BE2C (cell line): ENCODE measurements around the gene AQP9.

Experiments
- DNase-seq: peaks from one replicate; pipeline ENCODE4 v3.0.0-alpha.2; 2020
- H3K27me3 ChIP-seq: fragments of 250-450 bp; sonication (Bioruptor Pico); 2 replicates; pipeline ENCODE4 v1.5.1; 2020; ENCODE audit warnings: mild to moderate bottlenecking
- H3K36me3 ChIP-seq: fragments of 250-450 bp; sonication (Bioruptor Pico); 2 replicates; pipeline ENCODE4 v1.5.1; 2020; ENCODE audit warnings: mild to moderate bottlenecking
- H3K4me1 ChIP-seq: fragments of 250-450 bp; sonication (Bioruptor Pico); 2 replicates; pipeline ENCODE4 v1.5.1; 2020
- H3K4me3 ChIP-seq: 2 replicates; pipeline ENCODE4 v1.5.1; 2011; ENCODE audit warnings: low read depth, low read length
- H3K9me3 ChIP-seq: fragments of 250-450 bp; sonication (Bioruptor Pico); 2 replicates; pipeline ENCODE4 v1.5.1; 2020
- TF ChIP-seq, protein P1 (sequence below): IDR thresholded peaks from 2 replicates; pipeline ENCODE4 v1.5.1; 2012; ENCODE audit warnings: mild to moderate bottlenecking, low read depth, low read length

The AQP9 gene

DNA sequence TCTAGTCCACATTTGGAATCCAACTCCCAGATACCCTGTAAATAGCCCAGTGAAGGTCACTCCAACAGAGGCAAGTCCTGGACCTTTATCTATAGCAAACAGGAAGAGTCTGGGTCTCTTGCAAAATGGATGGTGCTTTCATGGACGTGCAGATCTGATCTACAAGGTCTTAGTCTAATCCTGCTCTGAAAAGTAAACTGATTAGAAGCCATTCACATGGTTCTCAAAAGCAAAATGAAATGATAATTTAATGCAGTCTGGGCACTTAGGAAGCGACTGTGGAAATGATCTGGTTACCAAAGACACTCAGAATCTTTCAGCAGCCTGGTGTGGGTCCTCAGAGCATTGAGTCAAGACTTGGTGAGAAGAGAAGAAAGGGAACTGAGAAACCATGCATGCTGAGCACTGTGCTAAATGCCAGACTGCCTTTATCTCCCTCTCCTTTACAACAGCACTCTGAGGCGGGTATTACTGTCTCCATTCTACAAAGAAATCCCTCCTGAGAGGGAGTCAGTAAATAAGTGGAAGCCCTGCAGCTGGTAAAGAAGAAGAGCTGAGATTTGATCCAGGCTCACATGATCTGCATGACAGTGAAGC lies 29.0 kb downstream of the AQP9 start:
- Histone ChIP-seq H3K4me3 (no peak overlapping the region; the same call in 1 of the 2 replicates), H3K9me3 (no peaks in the 10 kb centered on the region), H3K4me1 (peaks cover 19% of the 10 kb centered on the region), H3K27me3 (no peaks in the 10 kb centered on the region), H3K36me3 (no peaks in the 10 kb centered on the region)
- DNase-seq, result peak; percentile 47
- TF ChIP-seq, protein P1, sequence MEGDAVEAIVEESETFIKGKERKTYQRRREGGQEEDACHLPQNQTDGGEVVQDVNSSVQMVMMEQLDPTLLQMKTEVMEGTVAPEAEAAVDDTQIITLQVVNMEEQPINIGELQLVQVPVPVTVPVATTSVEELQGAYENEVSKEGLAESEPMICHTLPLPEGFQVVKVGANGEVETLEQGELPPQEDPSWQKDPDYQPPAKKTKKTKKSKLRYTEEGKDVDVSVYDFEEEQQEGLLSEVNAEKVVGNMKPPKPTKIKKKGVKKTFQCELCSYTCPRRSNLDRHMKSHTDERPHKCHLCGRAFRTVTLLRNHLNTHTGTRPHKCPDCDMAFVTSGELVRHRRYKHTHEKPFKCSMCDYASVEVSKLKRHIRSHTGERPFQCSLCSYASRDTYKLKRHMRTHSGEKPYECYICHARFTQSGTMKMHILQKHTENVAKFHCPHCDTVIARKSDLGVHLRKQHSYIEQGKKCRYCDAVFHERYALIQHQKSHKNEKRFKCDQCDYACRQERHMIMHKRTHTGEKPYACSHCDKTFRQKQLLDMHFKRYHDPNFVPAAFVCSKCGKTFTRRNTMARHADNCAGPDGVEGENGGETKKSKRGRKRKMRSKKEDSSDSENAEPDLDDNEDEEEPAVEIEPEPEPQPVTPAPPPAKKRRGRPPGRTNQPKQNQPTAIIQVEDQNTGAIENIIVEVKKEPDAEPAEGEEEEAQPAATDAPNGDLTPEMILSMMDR, result no peak

GRCh38 chr15:58169934-58170333 lies 31.8 kb downstream of the AQP9 start:
- DNase-seq, result no peak
- Histone ChIP-seq H3K36me3 (no peaks in the 10 kb centered on the region), H3K27me3 (no peaks in the 10 kb centered on the region), H3K9me3 (no peaks in the 10 kb centered on the region), H3K4me1 (peaks cover 17% of the 10 kb centered on the region), H3K4me3 (no peak overlapping the region)
- TF ChIP-seq, protein P1, result no peak

GRCh38 chr15:58171476-58172061 lies 33.4 kb downstream of the AQP9 start:
- Histone ChIP-seq H3K4me1 (peaks cover 3% of the 10 kb centered on the region), H3K27me3 (no peaks in the 10 kb centered on the region), H3K36me3 (no peaks in the 10 kb centered on the region), H3K4me3 (no peak overlapping the region), H3K9me3 (no peaks in the 10 kb centered on the region)
- no peak for DNase-seq
- TF ChIP-seq, protein P1, result no peak

GRCh38 chr15:58174709-58175108 lies 36.5 kb downstream of the AQP9 start:
- H3K36me3 ChIP-seq, result no peaks in the 10 kb centered on the region
- TF ChIP-seq, protein P1, result no peak
- no peaks in the 10 kb centered on the region for H3K27me3 ChIP-seq
- no peaks in the 10 kb centered on the region for H3K9me3 ChIP-seq
- H3K4me1 ChIP-seq, result no peaks in the 10 kb centered on the region; the same call in 1 of the 2 replicates
- no peak for DNase-seq
- H3K4me3 ChIP-seq, result no peak overlapping the region

GRCh38 chr15:58175955-58176354 lies 37.8 kb downstream of the AQP9 start:
- no peak for DNase-seq
- Histone ChIP-seq H3K36me3 (no peaks in the 10 kb centered on the region), H3K9me3 (no peaks in the 10 kb centered on the region), H3K27me3 (no peaks in the 10 kb centered on the region), H3K4me1 (no peaks in the 10 kb centered on the region), H3K4me3 (no peak overlapping the region)
- TF ChIP-seq, protein P1, result no peak

DNA sequence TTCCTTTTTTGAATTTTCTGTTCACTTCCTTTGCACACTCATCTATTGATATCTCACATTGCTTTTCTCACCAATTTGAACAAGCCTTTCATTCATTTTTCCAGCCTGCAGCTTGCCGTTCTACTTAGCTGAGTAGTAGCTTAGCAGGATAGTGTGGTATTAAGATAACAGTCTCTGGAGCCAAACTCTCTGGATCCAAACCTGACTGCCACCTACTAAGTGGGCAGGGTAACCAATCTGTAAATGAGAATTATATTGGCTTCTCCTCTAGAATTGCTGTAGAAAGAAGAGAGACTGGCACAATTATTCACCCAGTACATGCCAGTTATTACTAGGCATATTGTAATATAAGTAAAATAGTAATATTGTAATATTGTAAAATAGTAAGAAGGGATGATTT lies 40.5 kb downstream of the AQP9 start:
- H3K4me1 ChIP-seq, result no peaks in the 10 kb centered on the region
- H3K27me3 ChIP-seq, result no peaks in the 10 kb centered on the region
- no peaks in the 10 kb centered on the region for H3K9me3 ChIP-seq
- no peaks in the 10 kb centered on the region for H3K36me3 ChIP-seq
- no peak for DNase-seq
- H3K4me3 ChIP-seq, result no peak overlapping the region
- TF ChIP-seq, protein P1, result no peak
